HepG2 (cell line): ENCODE results near the gene VPS37D. TPM values are rescaled to one million over a fixed set of nuclear protein-coding genes. Genes with fewer than 3 reads are reported as not detected.
A peak's percentile ranks its signal among the peaks of the same experiment; 100 is the strongest.

ENCODE experiments used
- AGO1 ChIP-seq: fragments of 200-400 bp; formaldehyde crosslinking; IDR thresholded peaks from 2 replicates; pipeline ENCODE4 v1.6.1; 2017; ENCODE audit warnings: mild to moderate bottlenecking, low read depth, low read length, moderate library complexity; ENCODE audit not compliant: poor library complexity, severe bottlenecking
- CHD4 ChIP-seq: fragments of 200-600 bp; sonication (generic); IDR thresholded peaks from 2 replicates; pipeline ENCODE4 v1.7.0; 2017; ENCODE audit warnings: mild to moderate bottlenecking, low read length, borderline replicate concordance
- KLF15 ChIP-seq: sonication (generic); formaldehyde crosslinking; IDR thresholded peaks from 2 replicates; pipeline ENCODE4 v1.8.1; 2023; ENCODE audit warnings: borderline replicate concordance, mild to moderate bottlenecking, inconsistent platforms, missing genetic modification reagents, mixed read lengths
- PLRG1 ChIP-seq: fragments of 450-650 bp; conservative IDR thresholded peaks from 2 replicates; pipeline ENCODE4 v1.6.1; 2016
- POGK ChIP-seq: sonication (generic); formaldehyde crosslinking; conservative IDR thresholded peaks from 2 replicates; pipeline ENCODE4 v1.8.0; 2022; ENCODE audit warnings: mild to moderate bottlenecking, moderate library complexity, missing genetic modification reagents
- SMC3 ChIP-seq: IDR thresholded peaks from 2 replicates; pipeline ENCODE4 v1.6.1; 2011; ENCODE audit warnings: low read length, improper control_type of control experiment
- ZMYM4 ChIP-seq: sonication (generic); formaldehyde crosslinking; IDR thresholded peaks from 2 replicates; pipeline ENCODE4 v1.8.1; 2023; ENCODE audit warnings: mild to moderate bottlenecking, missing genetic modification reagents
- ZNF768 ChIP-seq: sonication (generic); formaldehyde crosslinking; IDR thresholded peaks from 2 replicates; pipeline ENCODE4 v1.4.0; 2020; ENCODE audit warnings: missing genetic modification reagents
- polyA plus RNA-seq, 8 experiments: library from polyadenylated mRNA; depleted of rRNA in 3 of 8; stranded (reverse) in 7 of 8; unstranded in 1 of 8; fragments of >200 nt; fragmentation: Illumina TruSeq in 4 of 8; extraction: Trizol in 4 of 8; gene quantifications; 2 replicates each; pipeline versions ENCODE4 v1.2.1 to v1.2.3, GENCODE V29; 2011 to 2016; ENCODE audit warnings: low read depth in 4 of 8, missing spikeins in 1 of 8, mixed read lengths in 1 of 8; ENCODE audit not compliant: insufficient read depth in 1 of 8
- total RNA-seq, 5 experiments: library from RNA; depleted of rRNA; stranded (reverse); fragments of >200 nt; fragmentation: Illumina TruSeq; extraction: Trizol; gene quantifications; 2 replicates each; pipeline ENCODE4 v1.2.3, GENCODE V29; 2016; ENCODE audit warnings: low read depth in 1 of 5
- TF ChIP-seq, protein P1 (sequence below): sonication (generic); formaldehyde crosslinking; conservative IDR thresholded peaks from 2 replicates; pipeline ENCODE4 v1.8.0; 2022; ENCODE audit warnings: missing genetic modification reagents
- TF ChIP-seq, protein P2 (sequence below): sonication (generic); formaldehyde crosslinking; IDR thresholded peaks from 2 replicates; pipeline ENCODE4 v1.5.1; 2020; ENCODE audit warnings: missing genetic modification reagents, mild to moderate bottlenecking, borderline replicate concordance
- TF ChIP-seq, protein P3 (sequence below): sonication (generic); formaldehyde crosslinking; IDR thresholded peaks from 2 replicates; pipeline ENCODE4 v1.4.0; 2020; ENCODE audit warnings: missing genetic modification reagents
- TF ChIP-seq, protein P4 (sequence below): sonication (generic); formaldehyde crosslinking; IDR thresholded peaks from 2 replicates; pipeline ENCODE4 v1.8.0; 2022; ENCODE audit warnings: missing genetic modification reagents, mild to moderate bottlenecking, moderate library complexity, borderline replicate concordance

VPS37D gene
- total and polyA plus RNA-seq, 2 of the 13 experiments (the other 11 are each of a cell fraction or from before 2014, with no cell fraction given): 3.8 to 6.3 TPM

DNA sequence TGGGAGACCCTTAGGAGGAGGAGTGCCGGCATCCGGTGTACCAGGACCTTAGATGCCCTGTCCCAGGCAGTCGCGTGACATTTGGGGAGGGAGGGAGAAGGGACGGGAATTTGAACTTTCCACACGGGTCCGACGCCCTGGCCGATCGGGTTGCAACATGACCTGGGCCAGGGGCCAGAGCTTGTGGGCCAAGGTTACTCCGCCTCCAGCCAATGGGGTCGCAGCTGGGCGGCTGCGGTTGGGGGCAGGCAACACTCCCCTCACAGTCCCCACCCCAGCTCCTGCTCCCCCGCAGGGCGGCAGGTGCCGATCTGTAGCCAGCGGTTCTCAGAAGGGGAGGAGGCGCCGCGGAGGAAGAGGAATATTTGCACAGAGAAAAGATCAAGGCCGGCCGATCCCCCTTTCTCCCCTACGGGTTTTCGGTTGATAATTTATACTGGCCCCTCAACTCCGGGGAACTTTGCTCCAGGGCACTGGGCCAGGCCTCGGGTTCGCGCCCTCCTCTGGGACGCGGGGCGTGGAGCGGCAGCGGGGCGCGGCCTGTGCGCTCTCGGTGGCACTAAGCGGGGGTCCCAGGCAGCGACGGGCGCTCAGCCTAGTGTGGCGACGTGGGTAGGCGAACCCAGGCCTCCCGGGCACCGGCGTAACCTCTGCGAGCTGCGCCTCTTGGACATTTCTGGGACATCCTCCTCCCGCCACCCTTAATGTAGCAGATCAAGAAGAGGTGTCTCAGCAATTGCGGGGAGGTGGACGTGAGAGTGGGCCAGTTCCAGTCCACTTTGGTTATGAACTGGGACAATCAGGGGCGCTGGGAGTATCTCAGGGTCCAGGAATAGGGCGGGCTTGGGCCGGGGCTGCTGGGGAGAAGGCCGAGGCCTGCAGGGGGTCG lies 44.5 kb upstream of the VPS37D start (continued):
- TF ChIP-seq, protein P1, sequence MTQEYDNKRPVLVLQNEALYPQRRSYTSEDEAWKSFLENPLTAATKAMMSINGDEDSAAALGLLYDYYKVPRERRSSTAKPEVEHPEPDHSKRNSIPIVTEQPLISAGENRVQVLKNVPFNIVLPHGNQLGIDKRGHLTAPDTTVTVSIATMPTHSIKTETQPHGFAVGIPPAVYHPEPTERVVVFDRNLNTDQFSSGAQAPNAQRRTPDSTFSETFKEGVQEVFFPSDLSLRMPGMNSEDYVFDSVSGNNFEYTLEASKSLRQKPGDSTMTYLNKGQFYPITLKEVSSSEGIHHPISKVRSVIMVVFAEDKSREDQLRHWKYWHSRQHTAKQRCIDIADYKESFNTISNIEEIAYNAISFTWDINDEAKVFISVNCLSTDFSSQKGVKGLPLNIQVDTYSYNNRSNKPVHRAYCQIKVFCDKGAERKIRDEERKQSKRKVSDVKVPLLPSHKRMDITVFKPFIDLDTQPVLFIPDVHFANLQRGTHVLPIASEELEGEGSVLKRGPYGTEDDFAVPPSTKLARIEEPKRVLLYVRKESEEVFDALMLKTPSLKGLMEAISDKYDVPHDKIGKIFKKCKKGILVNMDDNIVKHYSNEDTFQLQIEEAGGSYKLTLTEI (CRISPR knock-in tag): no peak
- no peak for TF ChIP-seq CHD4
- TF ChIP-seq ZNF768: peak; percentile 31; the same call in 1 of the 2 replicates
- TF ChIP-seq SMC3: no peak
- TF ChIP-seq, protein P2, sequence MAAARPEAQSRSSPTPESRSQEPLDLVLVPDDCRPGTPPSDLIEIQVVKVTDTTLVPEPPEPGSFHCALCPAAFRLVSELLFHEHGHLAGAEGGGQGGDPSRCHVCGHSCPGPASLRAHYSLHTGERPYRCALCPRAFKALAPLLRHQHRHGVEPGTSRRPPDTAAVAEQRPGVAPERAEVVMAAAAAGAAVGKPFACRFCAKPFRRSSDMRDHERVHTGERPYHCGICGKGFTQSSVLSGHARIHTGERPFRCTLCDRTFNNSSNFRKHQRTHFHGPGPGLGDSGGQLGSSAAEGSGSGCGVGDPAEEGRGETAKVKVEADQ (CRISPR knock-in tag): no peak; the same call in 1 of the 2 replicates
- no peak for TF ChIP-seq PLRG1
- TF ChIP-seq ZMYM4 (CRISPR knock-in tag): peak; percentile 78
- peak; percentile 63 for TF ChIP-seq POGK (CRISPR knock-in tag)
- TF ChIP-seq AGO1: peak; percentile 36
- TF ChIP-seq, protein P3, sequence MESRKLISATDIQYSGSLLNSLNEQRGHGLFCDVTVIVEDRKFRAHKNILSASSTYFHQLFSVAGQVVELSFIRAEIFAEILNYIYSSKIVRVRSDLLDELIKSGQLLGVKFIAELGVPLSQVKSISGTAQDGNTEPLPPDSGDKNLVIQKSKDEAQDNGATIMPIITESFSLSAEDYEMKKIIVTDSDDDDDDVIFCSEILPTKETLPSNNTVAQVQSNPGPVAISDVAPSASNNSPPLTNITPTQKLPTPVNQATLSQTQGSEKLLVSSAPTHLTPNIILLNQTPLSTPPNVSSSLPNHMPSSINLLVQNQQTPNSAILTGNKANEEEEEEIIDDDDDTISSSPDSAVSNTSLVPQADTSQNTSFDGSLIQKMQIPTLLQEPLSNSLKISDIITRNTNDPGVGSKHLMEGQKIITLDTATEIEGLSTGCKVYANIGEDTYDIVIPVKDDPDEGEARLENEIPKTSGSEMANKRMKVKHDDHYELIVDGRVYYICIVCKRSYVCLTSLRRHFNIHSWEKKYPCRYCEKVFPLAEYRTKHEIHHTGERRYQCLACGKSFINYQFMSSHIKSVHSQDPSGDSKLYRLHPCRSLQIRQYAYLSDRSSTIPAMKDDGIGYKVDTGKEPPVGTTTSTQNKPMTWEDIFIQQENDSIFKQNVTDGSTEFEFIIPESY (CRISPR knock-in tag): peak; percentile 57
- peak; percentile 28; the same call in 1 of the 2 replicates for TF ChIP-seq KLF15 (CRISPR knock-in tag)
- TF ChIP-seq, protein P4, sequence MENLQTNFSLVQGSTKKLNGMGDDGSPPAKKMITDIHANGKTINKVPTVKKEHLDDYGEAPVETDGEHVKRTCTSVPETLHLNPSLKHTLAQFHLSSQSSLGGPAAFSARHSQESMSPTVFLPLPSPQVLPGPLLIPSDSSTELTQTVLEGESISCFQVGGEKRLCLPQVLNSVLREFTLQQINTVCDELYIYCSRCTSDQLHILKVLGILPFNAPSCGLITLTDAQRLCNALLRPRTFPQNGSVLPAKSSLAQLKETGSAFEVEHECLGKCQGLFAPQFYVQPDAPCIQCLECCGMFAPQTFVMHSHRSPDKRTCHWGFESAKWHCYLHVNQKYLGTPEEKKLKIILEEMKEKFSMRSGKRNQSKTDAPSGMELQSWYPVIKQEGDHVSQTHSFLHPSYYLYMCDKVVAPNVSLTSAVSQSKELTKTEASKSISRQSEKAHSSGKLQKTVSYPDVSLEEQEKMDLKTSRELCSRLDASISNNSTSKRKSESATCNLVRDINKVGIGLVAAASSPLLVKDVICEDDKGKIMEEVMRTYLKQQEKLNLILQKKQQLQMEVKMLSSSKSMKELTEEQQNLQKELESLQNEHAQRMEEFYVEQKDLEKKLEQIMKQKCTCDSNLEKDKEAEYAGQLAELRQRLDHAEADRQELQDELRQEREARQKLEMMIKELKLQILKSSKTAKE (CRISPR knock-in tag): peak; percentile 94
